Mucosa of stomach (tissue), 1 donor: ENCODE data around the gene SMYD2.

Source experiments
- H3K27me3 ChIP-seq: one replicate; pipeline ENCODE4 v1.7.0; 2013; ENCODE audit warnings: mild to moderate bottlenecking, low read length; ENCODE audit not compliant: control insufficient read depth, insufficient read depth
- H3K36me3 ChIP-seq: one replicate; pipeline ENCODE4 v1.7.0; 2013; ENCODE audit warnings: low read length; ENCODE audit not compliant: control insufficient read depth, insufficient read depth
- H3K4me1 ChIP-seq: one replicate; pipeline ENCODE4 v1.7.0; 2013; ENCODE audit warnings: mild to moderate bottlenecking, low read length; ENCODE audit not compliant: control insufficient read depth, insufficient read depth
- H3K4me3 ChIP-seq: one replicate; pipeline ENCODE4 v1.7.0; 2013; ENCODE audit warnings: low read length
- H3K9ac ChIP-seq: one replicate; pipeline ENCODE4 v1.7.0; 2013; ENCODE audit warnings: mild to moderate bottlenecking, low read length, moderate library complexity
- H3K9me3 ChIP-seq: one replicate; pipeline ENCODE4 v1.7.0; 2013; ENCODE audit warnings: mild to moderate bottlenecking, low read length, moderate library complexity; ENCODE audit not compliant: control insufficient read depth
- donor health status: Pancreatic carcinoma.

SMYD2 gene

GRCh38 chr1:214281021-214281719 lies at the start of gene SMYD2:
Gene SMYD2 (plus strand): TSS chr1:214281159. CDS start chr1:214281255, 96 bp downstream.
- no peaks in the 10 kb centered on the region for H3K36me3 ChIP-seq
- H3K9ac ChIP-seq = peak within 1 kb of the TSS; percentile 82
- no peaks in the 10 kb centered on the region for H3K27me3 ChIP-seq
- H3K4me1 ChIP-seq = peaks cover 5% of the 10 kb centered on the region
- no peaks in the 10 kb centered on the region for H3K9me3 ChIP-seq
- peak within 1 kb of the TSS; percentile 89 for H3K4me3 ChIP-seq

GRCh38 chr1:214233856-214234634 lies 46.9 kb upstream of the SMYD2 start:
- Histone ChIP-seq H3K4me3 (no peak overlapping the region), H3K9ac (no peak overlapping the region), H3K36me3 (no peaks in the 10 kb centered on the region), H3K27me3 (no peaks in the 10 kb centered on the region), H3K9me3 (no peaks in the 10 kb centered on the region), H3K4me1 (no peaks in the 10 kb centered on the region)

- Histone ChIP-seq H3K4me3 (no peak overlapping the region), H3K9me3 (no peaks in the 10 kb centered on the region), H3K27me3 (no peaks in the 10 kb centered on the region), H3K36me3 (no peaks in the 10 kb centered on the region), H3K4me1 (no peaks in the 10 kb centered on the region), H3K9ac (no peak overlapping the region)
Measured at GRCh38 chr1:214234635-214235025, 46.3 kb upstream of the SMYD2 start.

GRCh38 chr1:214236477-214236876 lies 44.5 kb upstream of the SMYD2 start:
- Histone ChIP-seq H3K27me3 (no peaks in the 10 kb centered on the region), H3K4me1 (no peaks in the 10 kb centered on the region), H3K9ac (no peak overlapping the region), H3K9me3 (no peaks in the 10 kb centered on the region), H3K36me3 (no peaks in the 10 kb centered on the region), H3K4me3 (no peak overlapping the region)

GRCh38 chr1:214241060-214241459 lies 39.9 kb upstream of the SMYD2 start:
- no peak overlapping the region for H3K4me3 ChIP-seq
- no peaks in the 10 kb centered on the region for H3K9me3 ChIP-seq
- H3K4me1 ChIP-seq = no peaks in the 10 kb centered on the region
- no peak overlapping the region for H3K9ac ChIP-seq
- no peaks in the 10 kb centered on the region for H3K36me3 ChIP-seq
- H3K27me3 ChIP-seq = no peaks in the 10 kb centered on the region

GRCh38 chr1:214244252-214244651 lies 36.7 kb upstream of the SMYD2 start:
- no peak overlapping the region for H3K9ac ChIP-seq
- H3K27me3 ChIP-seq = no peaks in the 10 kb centered on the region
- H3K4me3 ChIP-seq = no peak overlapping the region
- H3K36me3 ChIP-seq = no peaks in the 10 kb centered on the region
- H3K9me3 ChIP-seq = no peaks in the 10 kb centered on the region
- H3K4me1 ChIP-seq = no peaks in the 10 kb centered on the region

GRCh38 chr1:214244841-214245240 lies 36.1 kb upstream of the SMYD2 start:
- H3K4me1 ChIP-seq = no peaks in the 10 kb centered on the region
- H3K9me3 ChIP-seq = no peaks in the 10 kb centered on the region
- no peaks in the 10 kb centered on the region for H3K36me3 ChIP-seq
- H3K4me3 ChIP-seq = no peak overlapping the region
- no peaks in the 10 kb centered on the region for H3K27me3 ChIP-seq
- no peak overlapping the region for H3K9ac ChIP-seq

- Histone ChIP-seq H3K4me1 (no peaks in the 10 kb centered on the region), H3K4me3 (no peak overlapping the region), H3K9me3 (no peaks in the 10 kb centered on the region)
Measured at GRCh38 chr1:214247501-214248041, 33.4 kb upstream of the SMYD2 start.

GRCh38 chr1:214248311-214249085 lies 32.5 kb upstream of the SMYD2 start:
- Histone ChIP-seq H3K9me3 (no peaks in the 10 kb centered on the region), H3K9ac (no peak overlapping the region), H3K27me3 (no peaks in the 10 kb centered on the region), H3K4me3 (no peak overlapping the region), H3K36me3 (no peaks in the 10 kb centered on the region), H3K4me1 (no peaks in the 10 kb centered on the region)

More at GRCh38 chr1:214247501-214248041, 33.4 kb upstream of the SMYD2 start:
- Histone ChIP-seq H3K9ac (no peak overlapping the region), H3K27me3 (no peaks in the 10 kb centered on the region), H3K36me3 (no peaks in the 10 kb centered on the region)

GRCh38 chr1:214249651-214250050 lies 31.3 kb upstream of the SMYD2 start:
- H3K27me3 ChIP-seq = no peaks in the 10 kb centered on the region
- no peaks in the 10 kb centered on the region for H3K9me3 ChIP-seq
- no peaks in the 10 kb centered on the region for H3K4me1 ChIP-seq
- no peaks in the 10 kb centered on the region for H3K36me3 ChIP-seq
- H3K4me3 ChIP-seq = no peak overlapping the region
- no peak overlapping the region for H3K9ac ChIP-seq

GRCh38 chr1:214251354-214251753 lies 29.6 kb upstream of the SMYD2 start:
- Histone ChIP-seq H3K9ac (no peak overlapping the region), H3K36me3 (no peaks in the 10 kb centered on the region), H3K9me3 (no peaks in the 10 kb centered on the region), H3K4me1 (no peaks in the 10 kb centered on the region), H3K27me3 (no peaks in the 10 kb centered on the region), H3K4me3 (no peak overlapping the region)

- Histone ChIP-seq H3K9ac (no peak overlapping the region), H3K27me3 (no peaks in the 10 kb centered on the region), H3K36me3 (no peaks in the 10 kb centered on the region), H3K4me3 (no peak overlapping the region), H3K4me1 (no peaks in the 10 kb centered on the region), H3K9me3 (no peaks in the 10 kb centered on the region)
Measured at GRCh38 chr1:214255509-214255908, 25.4 kb upstream of the SMYD2 start.
